Mucosa of gallbladder (tissue), 1 donor: ENCODE data around the gene TCF7L1. TPM values are rescaled to one million over a fixed set of nuclear protein-coding genes. Genes with fewer than 3 reads are reported as not detected.
A peak's percentile ranks its signal among the peaks of the same experiment; 100 is the strongest.
"Not testable (repeated sequence)": the region's sequence is repeated elsewhere in the genome, so short reads cannot be mapped to it uniquely, and the experiment has no call there.

Experiments used
- DNase-seq: peaks from one replicate; pipeline ENCODE4 v3.0.0-alpha.2; 2020; ENCODE audit warnings: low spot score
- total RNA-seq: library from RNA; stranded (reverse); gene quantifications from one replicate; pipeline ENCODE4 v1.2.1, GENCODE V29; 2021
- donor health status: DM: no; HTN: no; CAD: no.

The TCF7L1 gene, protein sequence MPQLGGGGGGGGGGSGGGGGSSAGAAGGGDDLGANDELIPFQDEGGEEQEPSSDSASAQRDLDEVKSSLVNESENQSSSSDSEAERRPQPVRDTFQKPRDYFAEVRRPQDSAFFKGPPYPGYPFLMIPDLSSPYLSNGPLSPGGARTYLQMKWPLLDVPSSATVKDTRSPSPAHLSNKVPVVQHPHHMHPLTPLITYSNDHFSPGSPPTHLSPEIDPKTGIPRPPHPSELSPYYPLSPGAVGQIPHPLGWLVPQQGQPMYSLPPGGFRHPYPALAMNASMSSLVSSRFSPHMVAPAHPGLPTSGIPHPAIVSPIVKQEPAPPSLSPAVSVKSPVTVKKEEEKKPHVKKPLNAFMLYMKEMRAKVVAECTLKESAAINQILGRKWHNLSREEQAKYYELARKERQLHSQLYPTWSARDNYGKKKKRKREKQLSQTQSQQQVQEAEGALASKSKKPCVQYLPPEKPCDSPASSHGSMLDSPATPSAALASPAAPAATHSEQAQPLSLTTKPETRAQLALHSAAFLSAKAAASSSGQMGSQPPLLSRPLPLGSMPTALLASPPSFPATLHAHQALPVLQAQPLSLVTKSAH
- total RNA-seq = 7.6 TPM

- peak; percentile 61 for DNase-seq
Observed at GRCh38 chr2:85132834-85133637, at the start of gene TCF7L1. TSS of gene TCF7L1 (plus strand) at chr2:85133392. CDS start at chr2:85133685, 293 bp downstream.

DNA sequence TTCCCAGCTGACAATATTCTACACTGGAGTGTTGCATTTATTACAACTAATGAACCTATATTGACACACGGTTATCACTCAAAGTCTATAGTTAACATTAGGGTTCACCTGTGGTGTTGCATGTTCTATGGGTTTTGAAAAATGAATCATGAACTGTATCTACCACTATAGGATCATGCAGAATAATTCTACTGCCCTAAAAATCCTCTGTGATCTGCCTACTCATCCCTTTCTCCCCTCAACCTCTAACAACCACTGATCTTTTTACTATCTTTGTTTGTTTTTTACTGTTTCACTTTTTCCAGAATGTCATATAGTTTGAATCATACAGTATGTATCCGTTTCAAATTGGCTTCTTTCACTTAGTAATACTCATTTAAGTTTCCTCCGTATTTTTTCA is 47.6 kb upstream of the TCF7L1 start:
- no peak for DNase-seq

- no peak for DNase-seq
Observed at GRCh38 chr2:85087541-85087940, 45.7 kb upstream of the TCF7L1 start.

GRCh38 chr2:85088921-85089320 is 44.3 kb upstream of the TCF7L1 start:
- no peak for DNase-seq

DNA sequence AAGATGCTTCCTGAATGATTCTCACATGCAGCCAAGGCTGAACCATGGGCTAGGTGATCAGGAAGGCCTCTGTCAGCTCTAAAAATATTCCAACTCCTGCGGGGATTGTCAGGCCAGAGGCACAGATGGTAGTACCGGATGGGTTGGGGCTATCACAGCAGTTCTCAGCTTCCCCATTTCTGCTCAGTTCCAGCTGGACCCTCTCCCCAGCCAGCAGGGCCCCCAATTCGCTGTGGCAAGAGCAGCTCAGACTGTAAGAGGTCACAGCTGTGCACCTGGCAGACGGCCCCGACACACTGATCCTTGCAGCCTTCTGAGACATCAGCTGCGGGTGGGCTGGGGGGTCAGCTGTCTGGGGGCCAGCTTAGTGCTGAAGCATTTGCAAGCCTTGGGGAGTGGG is 43.6 kb upstream of the TCF7L1 start:
- DNase-seq = no peak

GRCh38 chr2:85091838-85092237 is 41.4 kb upstream of the TCF7L1 start:
- DNase-seq = no peak

- no peak for DNase-seq
Observed at GRCh38 chr2:85095094-85095493, 38.1 kb upstream of the TCF7L1 start.

DNA sequence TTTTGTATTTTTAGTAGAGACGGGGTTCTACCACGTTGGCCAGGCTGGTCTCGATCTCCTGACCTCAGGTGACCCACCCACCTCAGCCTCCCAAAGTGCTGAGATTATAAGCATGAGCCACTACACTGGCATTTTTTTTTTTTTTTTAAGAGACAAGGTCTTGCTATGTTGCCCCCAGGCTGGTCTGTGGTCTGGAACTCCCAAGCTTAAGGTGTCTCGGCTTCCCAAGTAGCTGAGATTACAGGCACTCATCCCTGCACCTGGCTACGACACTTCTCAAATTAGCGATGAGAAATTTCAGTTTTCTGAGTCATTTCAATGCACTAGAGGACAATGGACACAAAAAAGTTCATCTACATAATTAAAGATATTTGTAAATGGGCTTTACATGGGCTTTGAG is 36.6 kb upstream of the TCF7L1 start:
- no peak for DNase-seq

DNA sequence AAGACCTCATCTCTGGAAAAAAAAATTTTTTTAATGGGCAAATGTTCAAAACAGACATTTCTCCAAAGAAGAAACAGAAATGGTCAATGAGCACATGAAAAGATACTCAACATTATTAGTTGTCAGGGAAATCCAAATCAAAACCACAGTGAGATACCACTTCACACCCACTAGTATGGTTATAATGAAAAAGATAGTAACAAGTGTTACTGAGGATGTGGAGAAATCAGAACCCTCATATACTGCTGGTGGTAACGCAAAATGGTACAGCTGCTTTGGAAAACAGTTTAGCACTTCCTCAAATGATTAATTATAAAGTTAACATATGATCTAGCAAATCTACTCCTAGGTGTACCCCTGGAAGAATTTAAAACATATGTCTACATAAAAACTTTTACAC is 29.0 kb upstream of the TCF7L1 start:
- no peak for DNase-seq

DNA sequence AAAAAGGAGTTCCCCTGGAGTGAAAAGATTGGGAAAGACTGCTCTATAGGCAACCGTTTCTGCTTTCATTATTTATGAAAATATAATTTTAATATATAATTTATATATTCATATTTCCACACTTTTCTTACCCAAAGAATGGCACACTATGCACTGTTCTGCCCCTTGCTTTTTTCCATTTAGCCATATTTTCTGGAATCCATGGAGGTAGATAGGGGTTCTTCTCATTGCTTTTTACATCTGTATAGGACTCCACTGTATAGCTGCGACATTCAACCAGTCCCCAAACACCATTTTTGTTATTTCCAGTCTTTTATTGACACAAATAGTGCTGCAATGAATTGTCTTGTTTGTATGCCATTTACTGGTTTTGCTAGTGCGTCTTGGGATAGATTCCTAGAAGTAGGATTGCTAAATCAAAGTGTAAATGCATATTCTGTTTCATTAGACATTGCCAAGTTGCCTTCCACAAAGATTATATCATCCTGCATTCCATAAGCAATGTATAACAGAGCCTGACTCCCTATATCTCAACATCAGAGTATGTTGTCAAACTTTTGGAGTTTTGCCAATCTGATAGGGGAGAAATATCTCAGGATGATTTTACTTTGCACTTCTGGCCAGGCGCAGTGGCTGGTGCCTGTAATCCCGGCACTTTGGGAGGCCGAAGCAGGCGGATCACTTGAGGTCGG is 26.6 kb upstream of the TCF7L1 start:
- no peak for DNase-seq

- DNase-seq = no peak
Observed at GRCh38 chr2:85110991-85111560, 22.1 kb upstream of the TCF7L1 start.

DNA sequence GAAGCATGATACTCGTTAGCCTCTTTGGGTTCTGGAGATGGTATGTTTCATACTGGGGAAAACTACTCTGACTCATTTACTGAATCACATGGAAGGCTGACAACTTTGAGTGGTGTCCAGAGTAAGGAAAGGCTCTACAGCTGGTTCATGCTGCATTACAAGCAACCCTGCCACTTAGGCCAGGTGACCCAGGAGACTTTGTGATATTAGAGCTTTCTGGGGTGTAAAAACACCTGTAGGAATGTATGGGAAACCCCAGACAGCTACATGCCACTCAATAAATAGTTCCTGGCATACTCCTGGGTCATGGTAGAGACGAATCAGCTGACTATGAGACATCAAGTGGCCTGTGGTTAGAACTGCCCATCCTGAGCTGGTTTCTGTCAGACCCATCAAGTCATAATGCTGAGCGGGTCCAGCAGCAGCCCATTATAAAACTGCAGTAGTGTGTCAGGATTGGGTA is 21.3 kb upstream of the TCF7L1 start:
- no peak for DNase-seq

GRCh38 chr2:85112906-85113625 is 20.1 kb upstream of the TCF7L1 start:
- no peak for DNase-seq

- no peak for DNase-seq
Observed at GRCh38 chr2:85114586-85115330, 18.4 kb upstream of the TCF7L1 start.

- no peak for DNase-seq
Observed at GRCh38 chr2:85116207-85116606, 17.0 kb upstream of the TCF7L1 start.

DNA sequence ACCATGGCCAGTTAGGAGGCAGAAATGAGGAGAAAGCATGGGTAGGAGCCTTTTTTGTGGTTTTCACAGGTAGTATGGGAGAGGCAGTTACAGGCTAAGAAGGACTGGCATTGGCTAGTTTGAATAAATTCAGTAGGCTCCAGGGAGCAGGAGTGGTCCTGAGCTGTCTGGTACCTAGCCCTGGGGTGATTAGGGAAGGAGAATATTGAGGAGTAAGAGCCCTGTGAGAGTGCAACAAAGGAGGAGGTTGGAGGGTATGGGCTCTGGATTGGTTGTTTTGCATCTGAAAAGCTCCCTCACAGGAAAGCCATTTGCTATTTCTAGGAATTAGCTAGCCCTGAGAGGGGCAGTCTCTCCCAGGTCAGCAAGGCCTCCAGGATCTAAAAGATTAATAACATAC is 13.3 kb upstream of the TCF7L1 start:
- no peak for DNase-seq

- DNase-seq = no peak
Observed at GRCh38 chr2:85120363-85120762, 12.8 kb upstream of the TCF7L1 start.

- not testable (repeated sequence) for DNase-seq
Observed at GRCh38 chr2:85126462-85126861, 6.7 kb upstream of the TCF7L1 start.

- no peak for DNase-seq
Observed at GRCh38 chr2:85129861-85130260, 3.3 kb upstream of the TCF7L1 start.

DNA sequence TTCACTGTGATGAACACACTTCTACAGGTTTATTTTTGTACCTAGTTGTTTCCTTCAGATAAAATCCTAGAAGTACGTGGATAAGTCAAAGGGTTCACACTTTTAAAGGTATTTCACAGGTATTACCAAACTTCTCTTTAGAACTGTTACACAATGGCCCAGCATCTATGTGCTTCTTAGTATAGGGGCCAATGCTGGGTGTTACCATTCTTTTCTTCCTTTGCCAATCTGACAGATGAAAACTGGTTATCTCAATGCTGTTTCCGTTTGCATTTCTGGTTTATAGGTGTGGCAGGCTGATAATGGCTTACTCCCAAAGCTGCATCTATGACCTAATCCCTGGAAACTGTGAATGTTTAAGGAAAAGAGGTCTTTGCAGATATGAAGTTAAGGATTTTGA is 2.8 kb upstream of the TCF7L1 start:
- no peak for DNase-seq
